Osteocyte (in vitro differentiated cells): ENCODE results near the gene RIN2. TPM values are rescaled to one million over a fixed set of nuclear protein-coding genes. Genes with fewer than 3 reads are reported as not detected.

Experiments used
- DNase-seq: peaks from one replicate; pipeline ENCODE4 v3.0.0; 2021; ENCODE audit warnings: mixed read lengths; ENCODE audit not compliant: unreplicated experiment; ENCODE audit errors: extremely low spot score
- H3K27ac Mint-ChIP-seq: one replicate; pipeline ENCODE4 v1.8.0; 2021; ENCODE audit warnings: mild to moderate bottlenecking, mixed read lengths; ENCODE audit not compliant: unreplicated experiment
- H3K27me3 Mint-ChIP-seq: one replicate; pipeline ENCODE4 v1.8.0; 2021; ENCODE audit warnings: mixed read lengths; ENCODE audit not compliant: unreplicated experiment
- H3K36me3 Mint-ChIP-seq: one replicate; pipeline ENCODE4 v1.8.0; 2021; ENCODE audit warnings: mixed read lengths; ENCODE audit not compliant: unreplicated experiment
- H3K4me1 Mint-ChIP-seq: one replicate; pipeline ENCODE4 v1.8.0; 2021; ENCODE audit warnings: mixed read lengths; ENCODE audit not compliant: unreplicated experiment
- H3K4me3 Mint-ChIP-seq: one replicate; pipeline ENCODE4 v1.8.0; 2021; ENCODE audit warnings: mild to moderate bottlenecking, moderate library complexity, mixed read lengths; ENCODE audit not compliant: unreplicated experiment
- H3K9me3 Mint-ChIP-seq: one replicate; pipeline ENCODE4 v1.8.0; 2021; ENCODE audit warnings: mixed read lengths; ENCODE audit not compliant: unreplicated experiment
- CTCF ChIP-seq: fragments of 200-600 bp; sonication (generic); IDR thresholded peaks from 2 replicates; pipeline ENCODE4 v1.5.0; 2021; ENCODE audit warnings: antibody characterized with exemption, mild to moderate bottlenecking, moderate library complexity
- total RNA-seq: library from RNA; stranded (reverse); gene quantifications from 2 replicates; pipeline ENCODE4 v1.2.1, GENCODE V29; 2021

Gene RIN2
- total RNA-seq, 1 donor from 2014 or later: 47.0 TPM

- Mint-ChIP-seq H3K4me1 (peaks cover 37% of the 10 kb centered on the region), H3K9me3 (no peaks in the 10 kb centered on the region), H3K27ac (peak overlapping the region; percentile 57), H3K4me3 (no peak overlapping the region), H3K36me3 (no peaks in the 10 kb centered on the region), H3K27me3 (peaks cover 4% of the 10 kb centered on the region)
- TF ChIP-seq CTCF: no peak
- no peak for DNase-seq
Observed at GRCh38 chr20:19737025-19737424, 21.0 kb upstream of the RIN2 start.

- no peak for TF ChIP-seq CTCF
- H3K27me3 Mint-ChIP-seq: peaks cover 4% of the 10 kb centered on the region
- no peak overlapping the region for H3K4me3 Mint-ChIP-seq
- no peak overlapping the region for H3K27ac Mint-ChIP-seq
- no peaks in the 10 kb centered on the region for H3K9me3 Mint-ChIP-seq
- no peak for DNase-seq
- peaks cover 37% of the 10 kb centered on the region for H3K4me1 Mint-ChIP-seq
- H3K36me3 Mint-ChIP-seq: no peaks in the 10 kb centered on the region
Observed at GRCh38 chr20:19738951-19739350, 19.1 kb upstream of the RIN2 start.

GRCh38 chr20:19739351-19739750 lies 18.7 kb upstream of the RIN2 start:
- H3K4me3 Mint-ChIP-seq: no peak overlapping the region
- no peak overlapping the region for H3K27ac Mint-ChIP-seq
- H3K9me3 Mint-ChIP-seq: no peaks in the 10 kb centered on the region
- peak; percentile 79 for DNase-seq
- H3K4me1 Mint-ChIP-seq: peaks cover 34% of the 10 kb centered on the region
- no peaks in the 10 kb centered on the region for H3K36me3 Mint-ChIP-seq
- no peak for TF ChIP-seq CTCF
- H3K27me3 Mint-ChIP-seq: peaks cover 4% of the 10 kb centered on the region

GRCh38 chr20:19740512-19740911 lies 17.5 kb upstream of the RIN2 start:
- no peaks in the 10 kb centered on the region for H3K36me3 Mint-ChIP-seq
- H3K9me3 Mint-ChIP-seq: no peaks in the 10 kb centered on the region
- peaks cover 4% of the 10 kb centered on the region for H3K27me3 Mint-ChIP-seq
- DNase-seq: no peak
- H3K27ac Mint-ChIP-seq: no peak overlapping the region
- peaks cover 22% of the 10 kb centered on the region for H3K4me1 Mint-ChIP-seq
- no peak for TF ChIP-seq CTCF
- H3K4me3 Mint-ChIP-seq: no peak overlapping the region

- TF ChIP-seq CTCF: no peak
- H3K4me1 Mint-ChIP-seq: peaks cover 11% of the 10 kb centered on the region
- peak; percentile 44 for DNase-seq
- H3K27me3 Mint-ChIP-seq: peaks cover 4% of the 10 kb centered on the region
- H3K27ac Mint-ChIP-seq: no peak overlapping the region
- H3K9me3 Mint-ChIP-seq: no peaks in the 10 kb centered on the region
- H3K36me3 Mint-ChIP-seq: no peaks in the 10 kb centered on the region
- no peak overlapping the region for H3K4me3 Mint-ChIP-seq
Observed at GRCh38 chr20:19741924-19742323, 16.1 kb upstream of the RIN2 start.
